ENCODE measurements around the gene PRKAG2.
A peak's percentile ranks its signal among the peaks of the same experiment; 100 is the strongest.

PRKAG2 gene

DNA sequence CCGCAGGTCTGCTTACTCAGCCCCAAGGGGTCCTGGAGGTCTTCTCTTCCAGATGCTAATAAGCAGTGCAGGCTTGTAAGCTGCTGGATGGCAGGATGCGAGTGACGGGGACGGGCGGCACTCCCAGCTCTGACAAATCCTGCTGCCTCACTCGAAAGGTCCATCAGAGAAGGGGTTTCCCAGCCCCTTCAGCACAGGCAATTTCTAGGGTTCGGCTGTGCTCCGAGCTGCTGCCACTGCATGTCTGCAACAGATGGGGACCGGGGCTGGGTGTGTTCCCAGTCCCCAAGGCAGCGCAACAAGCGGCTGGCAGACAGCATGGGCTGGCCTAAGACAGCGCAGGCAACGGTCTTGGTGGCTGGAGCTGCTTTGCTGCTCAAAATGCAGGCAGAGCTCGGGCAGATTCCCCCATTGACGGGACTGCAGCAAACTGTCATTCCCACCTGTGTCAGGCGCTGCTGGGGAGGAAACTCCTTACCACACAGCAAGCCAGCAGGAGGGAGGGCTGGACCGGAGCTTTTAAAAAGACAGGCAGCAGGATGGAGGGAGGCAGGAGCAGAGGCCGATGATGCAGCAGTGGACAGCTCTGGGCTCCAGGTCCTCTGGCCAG lies 62.4 kb downstream of the PRKAG2 start:
- DNase-seq, result peak; percentile 78

DNA sequence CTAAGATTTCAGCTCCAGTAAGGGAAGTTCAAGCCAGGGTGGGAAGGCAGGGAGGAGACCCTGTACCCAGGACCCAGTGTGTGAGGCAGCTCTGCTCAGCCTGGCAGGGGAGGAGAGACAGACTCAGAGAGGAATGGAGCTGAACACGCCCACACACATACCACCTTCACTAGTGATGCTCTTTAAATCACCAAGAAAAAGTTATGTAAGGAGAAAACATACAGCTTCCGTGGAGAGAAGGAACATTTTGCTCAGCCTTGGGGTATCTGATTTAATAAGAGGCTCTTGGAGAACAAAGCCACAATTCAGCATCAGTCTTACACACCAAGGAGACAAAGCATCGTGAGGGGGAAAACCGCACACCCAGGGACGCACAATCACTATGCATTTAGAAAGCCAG lies 62.9 kb downstream of the PRKAG2 start:
- peak; percentile 32 for DNase-seq

DNA sequence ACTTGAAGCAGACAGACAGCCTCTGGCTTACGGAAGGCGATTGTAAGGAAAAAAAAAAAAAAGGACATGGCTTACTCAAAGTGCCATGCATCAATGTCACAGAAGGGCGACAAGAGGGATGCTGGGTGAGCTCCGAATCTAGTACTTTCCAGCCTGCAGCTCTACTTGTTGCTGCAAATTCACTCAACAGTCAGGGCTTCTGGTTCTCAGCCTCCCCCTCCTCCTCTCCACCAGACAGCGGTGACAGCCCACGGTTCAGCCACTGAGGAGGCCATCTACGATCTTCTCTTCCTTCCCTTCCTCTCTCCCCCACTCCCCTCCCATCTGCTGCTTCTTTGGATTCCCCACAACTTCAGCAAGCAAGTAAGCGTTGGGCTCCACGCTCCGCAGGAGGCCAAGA lies 63.5 kb downstream of the PRKAG2 start:
- DNase-seq, result no peak

DNA sequence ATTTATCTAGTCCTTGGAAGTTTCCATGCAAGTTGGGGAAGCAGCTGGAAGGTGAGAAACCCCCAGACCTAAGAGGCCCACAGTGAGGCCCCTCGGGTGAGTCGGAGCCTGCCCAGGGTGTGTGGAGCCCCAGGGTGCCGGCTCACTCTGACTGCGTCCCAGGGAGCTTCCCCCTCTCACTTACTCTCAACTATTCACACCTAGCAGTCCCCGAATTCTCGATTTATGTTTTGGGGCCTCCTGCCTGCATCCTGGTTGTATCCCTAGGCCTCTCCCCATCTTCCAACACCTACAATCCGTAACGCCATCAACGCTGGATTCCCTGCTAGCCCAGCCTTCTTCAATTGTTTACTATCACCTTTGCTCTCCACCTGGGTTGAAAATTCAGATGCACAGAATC lies 63.9 kb downstream of the PRKAG2 start:
- DNase-seq, result no peak

DNA sequence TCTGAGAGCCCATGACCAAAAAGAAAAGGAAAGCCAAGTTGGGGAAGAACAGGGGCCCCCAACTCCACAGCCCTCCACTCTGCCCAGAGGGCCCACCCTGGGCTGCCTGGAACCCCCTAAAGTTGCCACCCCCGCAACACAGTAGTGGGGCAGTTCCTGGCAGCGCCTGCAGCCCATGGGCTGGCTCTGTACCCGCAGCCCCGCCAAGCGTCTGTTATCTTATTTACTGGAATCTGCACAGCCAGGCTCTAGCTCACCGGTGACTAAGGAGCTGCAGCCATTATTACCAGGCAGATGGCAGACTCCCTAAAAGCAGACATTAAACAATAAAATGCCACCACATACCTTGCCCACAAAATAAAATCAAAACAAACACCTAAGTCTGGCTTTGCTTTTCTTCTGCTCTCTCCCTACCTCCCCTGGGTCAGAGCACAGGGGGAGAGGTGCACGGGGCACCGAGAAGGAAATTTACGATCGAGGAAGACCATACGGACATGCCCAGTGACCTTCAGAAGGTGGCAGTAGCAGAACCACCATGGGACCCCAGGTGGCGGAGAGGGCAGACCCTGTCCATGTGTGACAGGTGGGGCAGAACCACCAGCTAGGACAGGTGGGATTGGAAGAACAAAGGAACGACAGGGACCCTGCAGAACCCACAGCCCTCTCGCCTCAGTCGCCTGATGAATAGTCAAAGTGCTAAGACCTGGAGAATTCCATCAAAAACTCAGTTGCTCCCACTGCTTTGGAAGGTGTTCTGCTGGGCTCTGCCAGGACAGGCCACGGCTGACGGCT lies 66.3 kb downstream of the PRKAG2 start:
- DNase-seq, result no peak

DNA sequence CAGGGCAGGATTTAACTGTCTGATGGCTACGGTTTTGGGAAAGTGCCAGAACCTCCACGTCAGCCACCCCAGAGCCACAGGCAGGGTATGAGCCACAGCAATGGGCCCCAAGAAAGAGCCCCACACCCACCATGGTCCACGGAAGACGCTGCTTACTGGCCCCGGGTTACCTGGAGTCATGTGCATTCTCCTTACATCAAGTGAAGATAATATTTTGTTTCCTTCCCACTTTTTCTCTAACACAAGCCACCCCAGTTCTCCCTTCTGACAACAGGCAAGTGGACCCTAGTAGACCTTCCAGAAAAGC lies 67.1 kb downstream of the PRKAG2 start:
- DNase-seq, result no peak

DNA sequence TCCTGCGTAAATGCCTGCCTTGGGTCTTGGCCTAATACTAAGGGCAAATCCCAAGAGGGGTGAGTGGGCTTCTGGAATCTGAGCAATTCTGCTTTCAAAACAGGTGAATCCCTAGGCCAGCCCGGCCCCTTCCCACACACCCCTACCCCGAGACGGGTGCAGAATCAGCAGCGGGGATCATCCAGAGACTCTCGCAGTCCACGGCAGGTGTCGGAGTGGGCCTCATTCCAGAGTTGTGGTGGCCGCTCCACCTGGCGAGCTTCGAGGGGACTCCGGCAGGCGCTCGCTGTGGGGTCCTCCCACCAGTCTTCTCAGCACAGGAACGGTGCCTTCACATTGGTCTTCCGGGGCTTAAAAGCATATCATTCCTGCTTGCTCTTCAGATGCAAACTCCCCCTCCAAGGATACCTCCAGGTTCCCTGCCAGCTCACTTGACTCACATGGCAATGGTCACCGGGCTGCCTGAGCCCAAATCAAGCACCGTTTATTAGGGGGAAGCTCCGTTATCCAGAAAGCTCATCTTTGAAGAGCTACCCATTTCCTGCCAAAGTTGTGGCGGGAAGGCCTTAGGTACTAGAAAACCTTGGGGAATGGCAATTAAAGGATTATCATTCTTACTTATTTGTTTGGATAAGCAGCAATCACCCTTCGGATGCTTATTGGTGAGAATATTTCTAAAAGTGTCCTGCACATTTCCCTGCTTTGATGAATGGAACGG lies 67.6 kb downstream of the PRKAG2 start:
- DNase-seq, result no peak

DNA sequence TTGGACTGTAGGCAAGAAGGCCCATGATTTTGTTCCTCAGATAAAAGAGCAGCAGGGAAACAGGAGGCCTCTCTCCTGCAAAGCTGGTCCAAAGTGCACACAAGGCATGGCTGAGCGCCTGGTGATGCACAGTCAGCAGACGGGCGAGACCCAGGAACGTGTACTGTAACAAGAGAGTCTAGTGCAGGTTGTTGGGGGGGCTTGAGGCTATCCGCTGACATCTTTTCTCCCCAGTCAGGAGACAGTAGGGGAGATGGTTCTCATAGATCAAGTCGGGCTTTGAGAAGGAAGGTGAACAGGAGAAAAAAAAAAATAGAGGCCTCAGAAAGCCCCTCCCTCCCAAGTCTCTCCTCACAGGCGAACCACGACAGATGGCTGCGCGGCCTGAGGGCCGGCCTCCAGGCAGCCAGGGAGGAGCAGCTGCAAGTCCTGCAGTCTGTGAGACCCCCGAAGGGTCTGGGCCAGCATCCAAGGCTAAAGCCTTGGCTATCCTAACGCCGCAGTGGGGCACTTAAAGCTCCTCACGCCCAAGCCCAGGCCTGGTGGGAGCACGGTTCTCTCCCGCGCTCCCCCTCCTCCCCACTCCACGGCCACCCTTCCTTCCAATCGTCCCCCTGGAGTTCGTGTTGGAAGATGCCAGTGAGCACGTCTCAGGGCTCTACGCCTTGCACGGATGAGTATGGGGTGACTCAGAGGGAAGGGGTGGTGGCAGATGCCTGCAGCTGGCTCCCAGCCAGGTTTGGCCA lies 68.3 kb downstream of the PRKAG2 start:
- peak; percentile 55 for DNase-seq

DNA sequence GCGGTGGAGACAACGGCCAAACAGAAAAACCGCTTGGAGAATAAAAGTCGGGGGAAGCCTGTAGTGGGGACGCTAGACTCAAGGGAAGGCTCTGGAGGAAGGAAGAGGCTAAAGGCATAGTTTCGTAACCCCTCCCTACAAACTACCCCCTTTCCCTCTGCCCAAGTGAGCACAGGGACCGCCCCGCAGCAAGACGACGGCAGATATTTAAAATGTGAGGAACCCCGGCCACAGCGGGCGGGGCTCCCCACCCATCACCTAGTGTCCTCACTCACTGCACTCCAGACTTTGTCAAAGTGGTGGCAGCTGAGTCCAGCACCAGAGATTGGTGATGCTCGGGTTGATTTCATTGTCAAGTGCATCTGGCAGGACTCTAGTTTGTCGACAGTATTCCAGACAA lies 69.1 kb downstream of the PRKAG2 start:
- no peak for DNase-seq

DNA sequence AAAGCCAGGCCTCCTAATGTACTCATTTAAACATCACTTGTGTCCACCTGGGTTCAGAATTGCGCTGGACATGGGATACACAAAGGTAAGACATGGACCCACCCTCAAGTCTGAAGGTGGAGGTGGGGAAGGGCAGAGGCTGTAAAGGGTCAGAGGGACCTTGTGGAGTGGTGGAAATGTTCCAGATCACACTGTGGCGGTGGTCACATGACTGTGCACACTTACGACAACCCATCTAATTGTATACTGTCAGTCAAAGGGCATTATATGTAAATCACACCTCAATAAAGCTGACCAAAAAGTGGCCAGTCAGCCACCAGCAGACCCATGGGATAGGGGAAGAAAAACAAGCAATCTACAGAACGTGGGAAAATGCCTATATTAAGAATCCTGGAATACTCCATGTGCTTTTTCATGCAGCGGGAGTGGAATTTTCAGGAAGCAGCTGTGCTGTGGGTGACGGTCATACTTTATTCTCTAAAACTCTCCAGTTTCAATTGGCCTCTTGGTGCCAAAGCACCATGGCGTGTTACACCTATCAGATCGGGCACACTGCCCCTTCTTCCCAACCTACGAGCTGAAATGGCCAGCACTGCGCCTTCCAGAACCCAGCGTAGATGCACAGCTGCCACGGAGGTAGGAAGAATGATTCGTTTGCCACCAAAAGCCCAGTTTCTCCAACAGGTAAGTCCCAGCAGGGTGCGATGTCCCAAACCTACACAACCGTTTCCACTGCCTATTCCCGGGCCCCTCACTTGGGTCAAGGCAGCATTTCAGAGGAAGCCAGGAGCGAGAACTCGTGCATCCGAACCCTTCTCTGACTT lies 69.8 kb downstream of the PRKAG2 start:
- DNase-seq, result no peak

DNA sequence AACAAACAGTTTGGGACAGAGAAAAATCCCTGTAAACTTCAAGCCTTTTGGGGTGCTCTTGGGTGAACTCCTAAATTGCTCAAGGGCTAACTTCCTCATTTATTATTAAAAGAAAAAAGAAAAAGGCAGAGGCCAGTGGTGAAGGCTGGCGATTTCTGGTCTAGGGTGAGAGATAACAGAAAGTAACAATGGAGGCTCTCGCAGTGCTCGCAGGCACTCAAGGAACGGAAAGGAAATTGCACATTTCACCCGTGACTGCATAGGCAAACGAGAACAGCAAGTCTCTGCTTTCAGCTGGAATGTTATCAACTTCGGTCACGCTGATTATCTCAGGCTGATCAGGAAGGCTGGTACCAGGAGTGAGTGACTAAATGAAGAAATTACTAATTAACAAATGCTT lies 70.7 kb downstream of the PRKAG2 start:
- no peak for DNase-seq

DNA sequence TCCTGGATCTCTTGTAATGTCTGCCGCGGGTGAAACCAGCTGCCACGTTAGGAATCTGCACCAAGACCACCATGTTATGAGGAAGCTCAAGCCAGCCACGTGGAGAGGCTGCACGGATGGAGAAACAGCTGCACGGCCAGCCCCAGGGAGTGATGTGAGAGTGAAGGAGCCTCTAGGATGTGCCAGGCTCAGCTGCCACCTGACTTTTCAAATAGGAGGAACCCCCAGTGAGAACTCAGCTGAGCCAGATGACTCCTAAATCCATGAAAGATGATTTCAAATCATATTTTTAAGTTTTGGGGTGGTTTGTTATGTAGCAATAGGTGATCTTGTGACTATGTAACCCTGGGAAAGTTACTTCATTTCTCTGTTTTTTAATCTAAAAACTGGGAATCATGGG lies 71.7 kb downstream of the PRKAG2 start:
- DNase-seq, result no peak

DNA sequence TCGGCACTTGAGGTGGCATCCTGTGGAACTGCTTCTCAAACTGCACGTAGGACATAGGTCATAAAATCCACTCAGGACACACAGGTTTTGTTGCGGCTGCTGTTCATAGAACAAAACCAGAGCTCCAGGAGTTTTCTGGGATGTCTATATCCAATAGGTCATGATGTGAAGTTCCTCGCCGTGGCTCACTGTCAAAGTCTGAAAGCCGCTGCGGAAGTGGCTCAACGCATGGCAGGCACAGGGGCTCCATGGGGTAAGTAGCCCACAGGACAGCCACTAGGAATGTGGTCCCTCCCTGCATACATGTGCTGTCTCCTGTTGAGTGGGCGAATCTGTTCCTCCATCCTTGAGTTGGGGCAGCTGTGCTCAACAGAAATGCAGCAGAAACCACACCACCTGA lies 72.2 kb downstream of the PRKAG2 start:
- DNase-seq, result no peak

DNA sequence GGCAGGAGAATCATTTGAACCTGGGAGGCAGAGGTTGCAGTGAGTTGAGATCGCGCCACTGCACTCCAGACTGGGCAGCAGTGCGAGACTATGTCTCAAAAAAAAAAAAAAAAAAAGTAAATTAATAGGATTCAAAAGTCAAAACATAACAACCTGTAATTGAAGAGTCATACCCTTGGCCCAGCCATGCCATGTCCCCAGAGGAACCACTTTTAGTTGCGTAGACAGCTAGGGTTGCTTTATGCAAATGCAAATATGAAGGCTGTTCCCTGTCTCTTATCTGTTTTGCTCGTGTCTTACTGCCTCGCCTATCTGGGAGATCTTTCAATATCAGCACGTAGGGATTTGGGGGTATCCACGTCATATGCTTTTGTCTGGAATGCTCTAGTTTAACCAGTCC lies 73.1 kb downstream of the PRKAG2 start:
- no peak for DNase-seq

DNA sequence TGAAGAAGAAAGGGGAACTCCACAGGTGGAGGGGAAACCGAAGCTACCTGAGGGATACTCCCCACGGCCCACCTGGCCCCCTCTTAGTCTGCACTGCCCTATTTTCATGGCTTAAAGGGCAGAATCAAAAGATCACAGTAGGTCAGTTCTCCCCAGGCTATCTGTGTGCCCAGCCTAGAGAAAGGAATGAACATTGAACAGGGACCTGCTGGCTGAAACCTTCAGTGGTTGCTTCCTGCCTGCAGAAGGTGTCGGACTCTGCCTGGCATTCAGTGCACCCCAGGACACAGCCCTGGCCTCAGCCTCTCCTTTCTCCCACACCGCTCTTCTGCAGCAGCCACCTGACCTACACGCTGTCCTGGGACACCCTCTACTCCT lies 74.5 kb downstream of the PRKAG2 start:
- DNase-seq, result no peak

DNA sequence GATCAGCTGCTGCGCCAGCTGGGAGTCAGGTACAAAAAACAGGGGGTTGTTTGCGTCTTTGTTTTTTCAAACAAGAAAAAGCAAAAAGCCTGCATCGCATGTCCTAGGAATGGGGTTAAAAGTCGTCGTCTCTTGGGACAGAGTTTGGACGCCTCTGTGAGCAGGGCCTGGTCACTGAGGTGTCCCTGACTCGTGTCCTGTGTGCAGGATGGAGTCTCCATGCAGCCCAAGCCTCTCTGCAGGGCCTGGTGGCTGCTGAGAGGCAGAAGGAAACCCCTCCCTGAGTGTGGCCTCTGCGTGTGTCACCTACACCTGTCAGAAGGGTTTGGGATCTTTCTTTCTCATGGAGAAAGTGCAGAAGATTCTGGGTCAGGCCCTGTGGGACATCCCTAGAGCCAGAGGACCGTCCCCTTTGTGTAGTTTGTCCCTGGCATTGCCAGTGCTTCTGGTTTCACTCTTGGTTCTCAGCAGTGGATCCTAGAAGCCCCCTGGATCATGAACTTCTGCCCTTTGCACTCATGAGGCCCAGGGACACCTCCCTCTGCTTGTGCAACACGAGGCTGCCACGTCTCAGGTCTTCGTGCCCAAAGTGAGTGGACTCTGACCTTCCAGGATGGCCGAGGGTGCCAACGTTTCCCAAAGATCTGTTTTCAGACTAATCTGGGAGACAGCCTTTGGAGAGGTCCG lies 75.0 kb downstream of the PRKAG2 start:
- no peak for DNase-seq

DNA sequence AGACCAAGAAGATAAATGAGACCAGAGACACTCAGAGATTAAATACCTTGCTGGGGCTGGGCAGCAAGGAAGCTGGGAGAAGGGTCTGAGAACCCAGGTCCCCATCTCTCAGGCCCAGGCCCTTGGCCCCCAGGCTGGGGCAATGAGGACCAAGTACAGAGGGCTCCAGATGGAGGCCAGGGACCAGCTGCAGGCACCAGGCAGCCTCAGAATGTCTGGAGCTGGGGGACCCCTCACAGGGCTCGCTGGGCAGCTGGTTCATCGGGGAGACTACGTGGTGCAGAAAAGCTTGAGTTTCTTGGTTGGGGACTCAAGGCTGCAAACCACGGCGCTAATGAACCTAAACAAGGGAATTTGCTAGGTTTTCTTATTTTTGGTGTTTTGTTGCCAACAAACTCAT lies 75.6 kb downstream of the PRKAG2 start:
- no peak for DNase-seq

DNA sequence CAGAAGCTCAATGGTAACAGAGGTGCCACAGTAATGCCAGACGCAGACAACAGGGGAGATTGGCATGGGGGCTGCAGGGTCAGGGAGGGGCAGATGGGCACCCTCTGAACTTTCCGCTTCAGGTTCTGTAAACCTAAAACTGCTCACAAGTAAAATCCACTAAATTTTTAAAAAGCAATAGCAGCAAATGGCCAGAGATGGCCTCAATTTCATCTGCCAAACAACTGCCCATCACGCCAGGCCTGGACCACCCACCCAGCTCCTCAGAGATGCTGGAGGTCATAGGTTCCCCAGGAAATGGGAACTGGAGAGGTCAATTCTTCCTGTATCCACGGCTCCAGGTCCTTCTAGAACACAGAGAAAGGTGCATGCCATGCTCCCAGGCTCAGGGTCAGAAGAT lies 76.1 kb downstream of the PRKAG2 start:
- no peak for DNase-seq

DNA sequence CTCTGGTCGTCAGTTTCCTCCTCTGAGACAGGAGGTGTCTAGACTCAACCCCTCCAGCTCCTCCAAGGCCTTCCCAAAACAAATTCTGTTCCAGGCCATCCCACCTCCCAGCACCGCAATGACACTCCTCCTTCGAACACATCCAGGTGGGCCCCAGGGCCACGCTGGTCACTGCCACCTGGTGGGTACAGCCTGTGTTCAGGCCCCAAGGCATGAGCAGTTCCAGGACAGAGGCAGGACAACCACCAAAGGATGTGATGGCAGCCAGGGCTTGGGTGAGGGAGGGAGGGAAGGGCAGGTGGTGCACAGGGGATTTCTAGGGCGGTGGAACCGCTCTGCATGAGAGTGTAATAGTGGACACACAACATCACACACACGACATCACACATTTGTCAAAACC lies 76.5 kb downstream of the PRKAG2 start:
- DNase-seq, result no peak

DNA sequence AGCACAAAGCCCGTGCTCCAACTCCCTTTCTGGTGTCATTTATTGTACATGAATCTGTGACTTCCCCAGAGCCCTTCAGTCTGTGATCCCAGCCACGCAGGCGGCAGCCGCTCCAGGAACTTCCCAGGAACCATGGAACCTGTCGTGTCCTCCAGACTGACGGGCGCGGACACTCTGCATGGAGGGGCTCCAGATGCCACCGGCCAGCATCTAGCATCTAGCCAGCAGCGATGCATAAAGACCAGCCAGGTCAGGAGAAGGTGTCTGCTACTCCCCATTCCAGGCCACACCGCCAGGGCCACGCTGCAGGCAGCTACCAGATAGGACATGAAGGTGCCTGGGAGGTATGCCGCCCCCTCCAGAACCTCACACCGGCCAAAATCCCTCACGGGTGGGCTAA lies 77.4 kb downstream of the PRKAG2 start:
- no peak for DNase-seq

DNA sequence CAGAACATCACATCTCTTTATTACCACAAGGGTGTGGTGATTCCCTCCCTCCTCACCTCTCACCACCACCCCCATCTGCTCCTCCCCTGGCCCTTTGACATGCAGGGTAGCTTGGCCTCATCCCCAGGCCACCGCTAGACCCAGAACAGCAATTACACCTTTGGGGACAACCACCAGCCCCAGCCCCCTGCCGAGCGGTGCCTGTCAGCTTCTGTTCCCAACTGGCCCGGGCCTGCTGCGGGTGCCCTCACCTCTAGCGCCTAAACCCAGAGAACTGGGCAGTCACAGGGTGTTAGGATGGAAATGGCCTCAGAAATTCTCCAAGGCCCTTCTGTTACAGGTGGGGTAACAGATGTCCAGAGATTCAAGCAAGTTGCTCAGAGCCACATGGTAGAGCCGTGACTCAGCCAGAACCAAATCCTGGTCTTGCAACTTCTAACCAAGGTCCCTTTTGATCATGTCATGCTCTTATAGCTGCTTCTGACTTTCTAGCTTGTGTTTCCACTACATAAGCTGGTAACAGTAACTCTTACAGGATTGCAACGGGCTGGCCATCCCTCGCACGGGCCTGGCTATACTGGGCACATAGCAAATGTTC lies 78.0 kb downstream of the PRKAG2 start:
- DNase-seq, result no peak
